ENCODE data around the gene NPLOC4. TPM values are rescaled to one million over a fixed set of nuclear protein-coding genes. Genes with fewer than 3 reads are reported as not detected.

NPLOC4 gene
- polyA plus RNA-seq, 1 of the 3 experiments (the other 2 are of a cell fraction): 88.6 TPM

DNA sequence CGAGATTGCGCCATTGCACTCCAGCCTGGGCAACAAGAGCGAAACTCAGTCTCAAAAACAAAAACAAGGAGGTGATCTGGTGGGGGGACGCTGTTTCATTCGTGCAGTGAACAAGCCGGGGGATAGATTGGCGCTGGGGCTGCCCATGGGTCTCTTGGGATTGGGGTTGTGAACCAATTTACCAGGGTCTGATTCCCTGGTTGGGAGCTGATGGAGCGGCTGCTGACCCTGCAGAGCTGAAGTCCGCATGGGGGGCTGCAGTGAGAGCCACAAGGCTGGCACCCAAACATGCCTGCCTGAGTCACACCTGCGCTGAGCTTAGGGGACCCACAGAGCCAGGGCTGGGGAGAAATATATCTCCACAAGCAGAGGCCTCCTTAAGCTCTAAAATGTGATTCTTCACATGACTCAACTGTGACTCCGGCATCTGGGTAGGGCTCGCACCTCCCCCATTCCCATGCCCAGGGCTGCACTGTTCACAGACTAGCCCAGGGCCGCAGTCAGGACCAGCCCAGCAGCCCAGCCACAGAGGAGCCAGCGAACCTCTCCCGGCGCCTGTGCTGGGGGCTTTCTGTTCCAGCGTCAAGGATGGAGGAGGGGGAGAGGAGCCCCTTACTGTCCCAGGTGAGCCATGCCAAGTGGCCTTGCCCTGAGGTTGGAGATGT is 5.0 kb upstream of the NPLOC4 start:
- Histone ChIP-seq H4K20me1 (ENCODE audit: insufficient read depth) (no peaks in the 10 kb centered on the region), H3K4me1 (ENCODE audit: control insufficient read depth in 1 of 2, insufficient read depth in 2 of 2, low read depth in 1 of 2, low read length in 1 of 2) (peaks cover 0 to 11% of the 10 kb centered on the region in 2 experiments; a peak in 2 of 4 replicates), H3K9me2 (no peaks in the 10 kb centered on the region), H3F3A (replicated peaks; ENCODE audit: insufficient read depth) (peaks cover 9% of the 10 kb centered on the region), H3K9ac (peak overlapping the region; percentile 58), H3K36me3 (replicated peaks in 1 of 2; ENCODE audit: control insufficient read depth in 1 of 2, insufficient read depth in 2 of 2, low read length in 1 of 2) (no peaks in the 10 kb centered on the region), H3K4me2 (peak overlapping the region; percentile 71), H3K79me2 (ENCODE audit: insufficient read depth) (0 out of 2 replicates have a peak, but pooled peaks cover 9% of the 10 kb centered on the region), H2AFZ (ENCODE audit: low read depth) (peak overlapping the region; percentile 72; the same call in 1 of the 2 replicates), H3K27ac (ENCODE audit: low read depth in 2 of 2, low read length in 1 of 2) (peak overlapping the region in 1 of 2 experiments; percentile 63; a peak in 2 of 4 replicates), H3K9me3 (no peaks in the 10 kb centered on the region), H3K27me3 (ENCODE audit: insufficient read depth) (no peaks in the 10 kb centered on the region), H3K4me3 (ENCODE audit: low read depth in 2 of 2, low read length in 1 of 2) (peak overlapping the region in 1 of 2 experiments; percentile 8; a peak in 1 of 4 replicates)
- TF ChIP-seq, protein P1, sequence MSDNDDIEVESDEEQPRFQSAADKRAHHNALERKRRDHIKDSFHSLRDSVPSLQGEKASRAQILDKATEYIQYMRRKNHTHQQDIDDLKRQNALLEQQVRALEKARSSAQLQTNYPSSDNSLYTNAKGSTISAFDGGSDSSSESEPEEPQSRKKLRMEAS (IDR thresholded peaks at IDR 0.05; ENCODE audit: low read depth): peak; percentile 73; the same call in 1 of the 2 replicates
- TF ChIP-seq, protein P2, sequence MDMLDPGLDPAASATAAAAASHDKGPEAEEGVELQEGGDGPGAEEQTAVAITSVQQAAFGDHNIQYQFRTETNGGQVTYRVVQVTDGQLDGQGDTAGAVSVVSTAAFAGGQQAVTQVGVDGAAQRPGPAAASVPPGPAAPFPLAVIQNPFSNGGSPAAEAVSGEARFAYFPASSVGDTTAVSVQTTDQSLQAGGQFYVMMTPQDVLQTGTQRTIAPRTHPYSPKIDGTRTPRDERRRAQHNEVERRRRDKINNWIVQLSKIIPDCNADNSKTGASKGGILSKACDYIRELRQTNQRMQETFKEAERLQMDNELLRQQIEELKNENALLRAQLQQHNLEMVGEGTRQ (IDR thresholded peaks at IDR 0.05; ENCODE audit: borderline replicate concordance, low read depth, low read length): no peak
- TF ChIP-seq FOXM1 (IDR thresholded peaks at IDR 0.05; ENCODE audit: low read depth): no peak
- TF ChIP-seq POLR2AphosphoS5 (IDR thresholded peaks at IDR 0.05; ENCODE audit: low read depth, low read length): no peak
- TF ChIP-seq TCF12 (IDR thresholded peaks at IDR 0.05): peak; percentile 46; the same call in 1 of the 2 replicates
- TF ChIP-seq RFX5 (IDR thresholded peaks at IDR 0.05; ENCODE audit: low read length): no peak
- TF ChIP-seq SMC3 (IDR thresholded peaks at IDR 0.05; ENCODE audit: low read depth, low read length): no peak
- peak; percentile 67; the same call in 1 of the 2 replicates for TF ChIP-seq FOSL2 (IDR thresholded peaks at IDR 0.05; ENCODE audit: borderline replicate concordance, low read depth)
- POLR2A ChIA-PET: no interaction called here
- no peak for DNase-seq
- CTCF ChIA-PET: no interaction called here
- WGBS (ENCODE audit: low lambda C conversion rate): 74% methylated on average over 15 of the region's 17 CpGs

DNA sequence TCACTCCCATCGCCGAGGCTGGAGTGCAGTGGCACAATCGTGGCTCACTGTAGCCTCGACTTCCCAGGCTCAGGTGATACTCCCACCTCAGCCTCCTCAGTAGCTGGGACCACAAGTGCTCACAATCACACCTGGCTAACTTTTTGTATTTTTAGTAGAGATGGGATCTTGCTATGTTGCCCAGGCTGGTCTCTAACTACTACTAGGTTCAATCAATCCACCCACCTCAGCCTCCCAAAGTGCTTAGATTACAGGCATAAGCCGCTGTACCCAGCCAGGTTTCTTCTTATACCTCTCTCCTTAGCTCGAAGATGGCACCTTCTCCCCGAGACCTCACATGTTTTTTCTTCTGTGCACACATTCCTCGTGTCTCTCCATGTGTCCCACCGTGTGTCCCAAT is 3.1 kb upstream of the NPLOC4 start:
- no peak for DNase-seq
- Histone ChIP-seq H3K4me1 (ENCODE audit: control insufficient read depth in 1 of 2, insufficient read depth in 2 of 2, low read depth in 1 of 2, low read length in 1 of 2) (peaks cover 7 to 19% of the 10 kb centered on the region in 2 experiments; a peak in 3 of 4 replicates), H3K4me3 (ENCODE audit: low read depth in 2 of 2, low read length in 1 of 2) (no peak overlapping the region), H3K36me3 (replicated peaks in 1 of 2; ENCODE audit: control insufficient read depth in 1 of 2, insufficient read depth in 2 of 2, low read length in 1 of 2) (no peaks in the 10 kb centered on the region), H3K27ac (ENCODE audit: low read depth in 2 of 2, low read length in 1 of 2) (no peak overlapping the region), H3K79me2 (ENCODE audit: insufficient read depth) (peaks cover 27% of the 10 kb centered on the region), H3K27me3 (ENCODE audit: insufficient read depth) (no peaks in the 10 kb centered on the region), H3K4me2 (no peak overlapping the region), H3F3A (replicated peaks; ENCODE audit: insufficient read depth) (peaks cover 7% of the 10 kb centered on the region), H3K9me2 (no peaks in the 10 kb centered on the region), H2AFZ (ENCODE audit: low read depth) (no peak overlapping the region), H3K9ac (no peak overlapping the region), H4K20me1 (ENCODE audit: insufficient read depth) (peaks cover 16% of the 10 kb centered on the region), H3K9me3 (no peaks in the 10 kb centered on the region)
- POLR2A ChIA-PET: no interaction called here
- WGBS (ENCODE audit: low lambda C conversion rate): 85% methylated on average over 9 of the region's 9 CpGs
- CTCF ChIA-PET: no interaction called here
- TF ChIP-seq GATA2 (CRISPR knock-in tag; IDR thresholded peaks at IDR 0.05) (no peak), EZH2phosphoT487 (IDR thresholded peaks at IDR 0.05; ENCODE audit: borderline replicate concordance, low read depth) (no peak), SIN3A (IDR thresholded peaks at IDR 0.05; ENCODE audit: borderline replicate concordance, low read depth, low read length) (no peak), RFX5 (IDR thresholded peaks at IDR 0.05; ENCODE audit: low read length) (no peak), GABPA (IDR thresholded peaks at IDR 0.05; ENCODE audit: low read depth) (no peak), EP300 (IDR thresholded peaks at IDR 0.05; ENCODE audit: borderline replicate concordance in 1 of 2, low read depth in 1 of 2, low read length in 1 of 2) (no peak), NRF1 (IDR thresholded peaks at IDR 0.05; ENCODE audit: low read depth, low read length) (no peak), FOXM1 (IDR thresholded peaks at IDR 0.05; ENCODE audit: low read depth) (no peak), FOSL2 (IDR thresholded peaks at IDR 0.05; ENCODE audit: borderline replicate concordance, low read depth) (no peak)

Data from SK-N-SH (cell line).